Osteocyte (in vitro differentiated cells): Measurements from ENCODE around the gene NPPA. TPM values are rescaled to one million over a fixed set of nuclear protein-coding genes. Genes with fewer than 3 reads are reported as not detected.

Experiments
- DNase-seq: peaks from one replicate; pipeline ENCODE4 v3.0.0; 2021; ENCODE audit warnings: mixed read lengths; ENCODE audit not compliant: unreplicated experiment; ENCODE audit errors: extremely low spot score
- H3K27ac Mint-ChIP-seq: one replicate; pipeline ENCODE4 v1.8.0; 2021; ENCODE audit warnings: mild to moderate bottlenecking, mixed read lengths; ENCODE audit not compliant: unreplicated experiment
- H3K27me3 Mint-ChIP-seq: one replicate; pipeline ENCODE4 v1.8.0; 2021; ENCODE audit warnings: mixed read lengths; ENCODE audit not compliant: unreplicated experiment
- H3K36me3 Mint-ChIP-seq: one replicate; pipeline ENCODE4 v1.8.0; 2021; ENCODE audit warnings: mixed read lengths; ENCODE audit not compliant: unreplicated experiment
- H3K4me1 Mint-ChIP-seq: one replicate; pipeline ENCODE4 v1.8.0; 2021; ENCODE audit warnings: mixed read lengths; ENCODE audit not compliant: unreplicated experiment
- H3K4me3 Mint-ChIP-seq: one replicate; pipeline ENCODE4 v1.8.0; 2021; ENCODE audit warnings: mild to moderate bottlenecking, moderate library complexity, mixed read lengths; ENCODE audit not compliant: unreplicated experiment
- H3K9me3 Mint-ChIP-seq: one replicate; pipeline ENCODE4 v1.8.0; 2021; ENCODE audit warnings: mixed read lengths; ENCODE audit not compliant: unreplicated experiment
- total RNA-seq: library from RNA; stranded (reverse); gene quantifications from 2 replicates; pipeline ENCODE4 v1.2.1, GENCODE V29; 2021
- TF ChIP-seq, protein P1 (sequence below): fragments of 200-600 bp; sonication (generic); IDR thresholded peaks from 2 replicates; pipeline ENCODE4 v1.5.0; 2021; ENCODE audit warnings: antibody characterized with exemption, mild to moderate bottlenecking, moderate library complexity

Gene NPPA
- total RNA-seq, 1 donor from 2014 or later = not detected

- Mint-ChIP-seq H3K27ac (no peak overlapping the region), H3K36me3 (peaks cover 45% of the 10 kb centered on the region)
- no peak for DNase-seq
Measured at GRCh38 chr1:11845641-11846335, 1.8 kb downstream of the NPPA start.

GRCh38 chr1:11842154-11843041 is 5.2 kb downstream of the NPPA start:
- Mint-ChIP-seq H3K4me1 (peaks cover 19% of the 10 kb centered on the region), H3K9me3 (no peaks in the 10 kb centered on the region), H3K27me3 (no peaks in the 10 kb centered on the region), H3K4me3 (no peak overlapping the region), H3K27ac (peak overlapping the region; percentile 57), H3K36me3 (peaks cover 47% of the 10 kb centered on the region)
- TF ChIP-seq, protein P1, sequence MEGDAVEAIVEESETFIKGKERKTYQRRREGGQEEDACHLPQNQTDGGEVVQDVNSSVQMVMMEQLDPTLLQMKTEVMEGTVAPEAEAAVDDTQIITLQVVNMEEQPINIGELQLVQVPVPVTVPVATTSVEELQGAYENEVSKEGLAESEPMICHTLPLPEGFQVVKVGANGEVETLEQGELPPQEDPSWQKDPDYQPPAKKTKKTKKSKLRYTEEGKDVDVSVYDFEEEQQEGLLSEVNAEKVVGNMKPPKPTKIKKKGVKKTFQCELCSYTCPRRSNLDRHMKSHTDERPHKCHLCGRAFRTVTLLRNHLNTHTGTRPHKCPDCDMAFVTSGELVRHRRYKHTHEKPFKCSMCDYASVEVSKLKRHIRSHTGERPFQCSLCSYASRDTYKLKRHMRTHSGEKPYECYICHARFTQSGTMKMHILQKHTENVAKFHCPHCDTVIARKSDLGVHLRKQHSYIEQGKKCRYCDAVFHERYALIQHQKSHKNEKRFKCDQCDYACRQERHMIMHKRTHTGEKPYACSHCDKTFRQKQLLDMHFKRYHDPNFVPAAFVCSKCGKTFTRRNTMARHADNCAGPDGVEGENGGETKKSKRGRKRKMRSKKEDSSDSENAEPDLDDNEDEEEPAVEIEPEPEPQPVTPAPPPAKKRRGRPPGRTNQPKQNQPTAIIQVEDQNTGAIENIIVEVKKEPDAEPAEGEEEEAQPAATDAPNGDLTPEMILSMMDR = no peak
- no peak for DNase-seq

More at GRCh38 chr1:11845641-11846335, 1.8 kb downstream of the NPPA start:
- no peak overlapping the region for H3K4me3 Mint-ChIP-seq
- H3K27me3 Mint-ChIP-seq = no peaks in the 10 kb centered on the region
- no peaks in the 10 kb centered on the region for H3K9me3 Mint-ChIP-seq
- TF ChIP-seq, protein P1 = no peak
- H3K4me1 Mint-ChIP-seq = peaks cover 19% of the 10 kb centered on the region

- H3K4me1 Mint-ChIP-seq = peaks cover 19% of the 10 kb centered on the region
- H3K27me3 Mint-ChIP-seq = no peaks in the 10 kb centered on the region
- DNase-seq = no peak
- H3K27ac Mint-ChIP-seq = peak overlapping the region; percentile 57
- TF ChIP-seq, protein P1 = no peak
- H3K4me3 Mint-ChIP-seq = no peak overlapping the region
- H3K36me3 Mint-ChIP-seq = peaks cover 41% of the 10 kb centered on the region
- H3K9me3 Mint-ChIP-seq = no peaks in the 10 kb centered on the region
Measured at GRCh38 chr1:11841245-11842153, 6.1 kb downstream of the NPPA start.

GRCh38 chr1:11839727-11840705 is 7.6 kb downstream of the NPPA start:
- peaks cover 39% of the 10 kb centered on the region for H3K36me3 Mint-ChIP-seq
- H3K4me1 Mint-ChIP-seq = peaks cover 19% of the 10 kb centered on the region
- H3K4me3 Mint-ChIP-seq = no peak overlapping the region
- DNase-seq = no peak
- no peaks in the 10 kb centered on the region for H3K27me3 Mint-ChIP-seq
- H3K27ac Mint-ChIP-seq = no peak overlapping the region
- H3K9me3 Mint-ChIP-seq = no peaks in the 10 kb centered on the region
- TF ChIP-seq, protein P1 = no peak
